Panc1 (cell line): ENCODE results near the gene DNAH7.

ENCODE experiments used
- POLR2AphosphoS5 ChIP-seq: IDR thresholded peaks from 2 replicates; pipeline ENCODE4 v1.6.1; 2012; ENCODE audit warnings: mild to moderate bottlenecking, low read depth, low read length, moderate library complexity
- SIN3A ChIP-seq: IDR thresholded peaks from 2 replicates; pipeline ENCODE4 v1.6.1; 2012; ENCODE audit warnings: low read depth, mild to moderate bottlenecking, low read length, moderate library complexity, borderline replicate concordance; ENCODE audit not compliant: insufficient read depth
- TF ChIP-seq, protein P1 (sequence below): fragments of 450-650 bp; IDR thresholded peaks from 2 replicates; pipeline ENCODE4 v1.5.1; 2017; ENCODE audit warnings: mild to moderate bottlenecking
- TF ChIP-seq, protein P2 (sequence below), 2 experiments: IDR thresholded peaks; 2 replicates each; pipeline ENCODE4 v1.6.1; 2011 to 2012; ENCODE audit warnings: low read depth in 2 of 2, control low read depth in 1 of 2, low read length in 1 of 2, mild to moderate bottlenecking in 1 of 2, moderate library complexity in 1 of 2; ENCODE audit not compliant: insufficient read depth in 1 of 2

- TF ChIP-seq, protein P1, sequence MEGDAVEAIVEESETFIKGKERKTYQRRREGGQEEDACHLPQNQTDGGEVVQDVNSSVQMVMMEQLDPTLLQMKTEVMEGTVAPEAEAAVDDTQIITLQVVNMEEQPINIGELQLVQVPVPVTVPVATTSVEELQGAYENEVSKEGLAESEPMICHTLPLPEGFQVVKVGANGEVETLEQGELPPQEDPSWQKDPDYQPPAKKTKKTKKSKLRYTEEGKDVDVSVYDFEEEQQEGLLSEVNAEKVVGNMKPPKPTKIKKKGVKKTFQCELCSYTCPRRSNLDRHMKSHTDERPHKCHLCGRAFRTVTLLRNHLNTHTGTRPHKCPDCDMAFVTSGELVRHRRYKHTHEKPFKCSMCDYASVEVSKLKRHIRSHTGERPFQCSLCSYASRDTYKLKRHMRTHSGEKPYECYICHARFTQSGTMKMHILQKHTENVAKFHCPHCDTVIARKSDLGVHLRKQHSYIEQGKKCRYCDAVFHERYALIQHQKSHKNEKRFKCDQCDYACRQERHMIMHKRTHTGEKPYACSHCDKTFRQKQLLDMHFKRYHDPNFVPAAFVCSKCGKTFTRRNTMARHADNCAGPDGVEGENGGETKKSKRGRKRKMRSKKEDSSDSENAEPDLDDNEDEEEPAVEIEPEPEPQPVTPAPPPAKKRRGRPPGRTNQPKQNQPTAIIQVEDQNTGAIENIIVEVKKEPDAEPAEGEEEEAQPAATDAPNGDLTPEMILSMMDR = no peak
- TF ChIP-seq POLR2AphosphoS5 (no peak), SIN3A (no peak)
- TF ChIP-seq, protein P2, sequence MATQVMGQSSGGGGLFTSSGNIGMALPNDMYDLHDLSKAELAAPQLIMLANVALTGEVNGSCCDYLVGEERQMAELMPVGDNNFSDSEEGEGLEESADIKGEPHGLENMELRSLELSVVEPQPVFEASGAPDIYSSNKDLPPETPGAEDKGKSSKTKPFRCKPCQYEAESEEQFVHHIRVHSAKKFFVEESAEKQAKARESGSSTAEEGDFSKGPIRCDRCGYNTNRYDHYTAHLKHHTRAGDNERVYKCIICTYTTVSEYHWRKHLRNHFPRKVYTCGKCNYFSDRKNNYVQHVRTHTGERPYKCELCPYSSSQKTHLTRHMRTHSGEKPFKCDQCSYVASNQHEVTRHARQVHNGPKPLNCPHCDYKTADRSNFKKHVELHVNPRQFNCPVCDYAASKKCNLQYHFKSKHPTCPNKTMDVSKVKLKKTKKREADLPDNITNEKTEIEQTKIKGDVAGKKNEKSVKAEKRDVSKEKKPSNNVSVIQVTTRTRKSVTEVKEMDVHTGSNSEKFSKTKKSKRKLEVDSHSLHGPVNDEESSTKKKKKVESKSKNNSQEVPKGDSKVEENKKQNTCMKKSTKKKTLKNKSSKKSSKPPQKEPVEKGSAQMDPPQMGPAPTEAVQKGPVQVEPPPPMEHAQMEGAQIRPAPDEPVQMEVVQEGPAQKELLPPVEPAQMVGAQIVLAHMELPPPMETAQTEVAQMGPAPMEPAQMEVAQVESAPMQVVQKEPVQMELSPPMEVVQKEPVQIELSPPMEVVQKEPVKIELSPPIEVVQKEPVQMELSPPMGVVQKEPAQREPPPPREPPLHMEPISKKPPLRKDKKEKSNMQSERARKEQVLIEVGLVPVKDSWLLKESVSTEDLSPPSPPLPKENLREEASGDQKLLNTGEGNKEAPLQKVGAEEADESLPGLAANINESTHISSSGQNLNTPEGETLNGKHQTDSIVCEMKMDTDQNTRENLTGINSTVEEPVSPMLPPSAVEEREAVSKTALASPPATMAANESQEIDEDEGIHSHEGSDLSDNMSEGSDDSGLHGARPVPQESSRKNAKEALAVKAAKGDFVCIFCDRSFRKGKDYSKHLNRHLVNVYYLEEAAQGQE (IDR thresholded peaks at IDR 0.05; ENCODE audit: insufficient read depth in 1 of 2, low read depth in 2 of 2, low read length in 1 of 2) = no peak
These were observed 237.4 kb downstream of the DNAH7 start for GRCh38 chr2:195830968-195831950.
